ENCODE data around the gene RASA4.
"Not testable (repeated sequence)": the region's sequence is repeated elsewhere in the genome, so short reads cannot be mapped to it uniquely, and the experiment has no call there.

The RASA4 gene

DNA sequence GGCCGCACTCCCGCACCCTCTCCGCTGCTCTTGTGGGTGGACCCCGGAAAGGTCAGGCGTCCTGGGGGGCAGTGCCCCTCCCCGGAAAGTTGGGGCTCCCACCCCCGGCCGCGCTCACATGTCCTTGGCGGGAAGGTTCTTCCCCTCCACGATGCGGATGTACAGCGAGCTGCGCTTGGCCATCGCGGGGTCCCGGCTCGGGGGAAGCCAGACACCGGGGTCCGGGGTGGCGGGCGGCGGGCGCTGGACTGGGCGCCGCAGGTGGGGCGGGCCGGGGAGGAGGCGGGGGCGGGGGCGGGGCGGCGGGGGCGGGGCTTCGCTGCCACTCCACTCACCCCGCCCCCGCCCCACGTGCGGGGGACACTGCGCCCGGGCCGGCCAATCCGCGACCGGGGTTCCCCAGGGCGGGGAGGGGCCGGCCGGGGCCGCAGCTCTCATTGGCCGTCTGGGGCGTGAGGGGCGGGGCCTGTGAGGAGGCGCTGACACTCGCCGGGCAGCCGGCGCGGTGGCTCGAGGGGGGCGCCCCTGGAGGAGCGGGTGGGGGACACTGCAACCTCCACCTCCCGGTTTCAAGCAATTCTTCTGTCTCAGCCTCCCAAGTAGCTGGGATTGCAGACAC, at the start of gene RASA4:
Gene RASA4, minus strand, starts transcription at position 250 of the 619 bp plus-strand sequence. Its CDS starts 67 bp downstream, at position 183.
- not testable (repeated sequence) for DNase-seq

- DNase-seq: not testable (repeated sequence)
Observed at GRCh38 chr7:102664765-102665164, 48.2 kb upstream of the RASA4 start.

DNA sequence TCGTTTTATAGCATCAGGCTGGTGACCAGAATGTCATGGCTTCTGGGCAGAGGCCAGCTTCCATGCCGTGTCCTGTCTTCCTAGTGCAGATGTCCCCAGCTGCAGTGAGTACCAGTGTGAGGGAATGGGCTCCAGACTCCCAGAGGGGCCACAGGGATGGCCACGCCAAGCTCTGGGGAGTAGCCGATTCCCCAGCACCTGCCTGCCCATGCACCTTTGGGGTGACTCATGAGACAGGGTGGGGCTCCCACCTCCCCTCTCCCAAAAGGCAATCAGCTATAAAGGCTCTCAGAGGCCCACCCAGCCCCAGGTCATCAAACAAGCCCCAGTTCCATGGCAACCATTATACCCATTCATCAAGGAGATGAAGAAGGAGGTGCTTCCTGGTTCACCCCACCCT, 33.4 kb upstream of the RASA4 start, which contains the start of gene SPDYE2B:
Gene SPDYE2B, plus strand, starts transcription at position 396 of the 400 bp plus-strand sequence. CDS start 2,030 bp downstream, outside the sequence.
- DNase-seq: not testable (repeated sequence)

DNA sequence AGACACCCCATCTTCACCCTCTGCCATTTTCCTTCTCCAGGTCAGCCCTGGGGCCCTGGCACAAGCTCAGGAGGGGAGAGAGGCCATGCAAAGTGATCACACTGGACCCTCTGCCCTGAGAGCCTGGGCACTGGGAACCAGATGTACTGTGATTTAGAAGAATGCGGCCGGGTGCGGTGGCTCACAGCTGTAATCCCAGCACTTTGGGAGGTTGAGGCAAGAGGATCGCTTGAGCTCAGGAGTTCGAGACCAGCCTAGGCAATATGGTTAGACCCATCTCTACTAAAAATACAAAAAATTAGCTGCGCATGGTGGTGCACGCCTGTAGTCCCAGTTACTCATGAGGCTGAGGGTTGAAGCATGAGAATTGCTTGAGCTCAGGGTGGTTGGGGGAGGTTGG, 31.3 kb upstream of the RASA4 start:
- not testable (repeated sequence) for DNase-seq

DNA sequence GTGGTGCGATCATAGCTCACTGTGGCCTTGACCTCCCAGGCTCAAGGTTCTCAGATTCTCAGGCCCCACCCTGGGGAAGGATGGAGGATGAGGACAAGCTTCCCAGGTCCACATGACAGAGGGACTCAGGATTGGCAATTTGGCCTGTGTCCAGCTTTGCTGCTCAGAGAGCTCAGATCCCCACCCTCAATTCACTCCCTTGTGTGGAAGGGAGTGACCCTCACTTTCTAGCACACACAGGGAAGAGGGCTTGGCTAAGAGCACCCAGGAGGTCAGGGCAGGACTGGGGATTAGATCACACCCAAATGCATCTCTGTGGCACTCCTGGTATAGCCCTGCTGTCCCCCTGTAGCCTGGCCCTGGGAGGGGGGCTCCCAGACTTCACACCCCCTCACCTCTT, 26.8 kb upstream of the RASA4 start:
- not testable (repeated sequence) for DNase-seq

DNA sequence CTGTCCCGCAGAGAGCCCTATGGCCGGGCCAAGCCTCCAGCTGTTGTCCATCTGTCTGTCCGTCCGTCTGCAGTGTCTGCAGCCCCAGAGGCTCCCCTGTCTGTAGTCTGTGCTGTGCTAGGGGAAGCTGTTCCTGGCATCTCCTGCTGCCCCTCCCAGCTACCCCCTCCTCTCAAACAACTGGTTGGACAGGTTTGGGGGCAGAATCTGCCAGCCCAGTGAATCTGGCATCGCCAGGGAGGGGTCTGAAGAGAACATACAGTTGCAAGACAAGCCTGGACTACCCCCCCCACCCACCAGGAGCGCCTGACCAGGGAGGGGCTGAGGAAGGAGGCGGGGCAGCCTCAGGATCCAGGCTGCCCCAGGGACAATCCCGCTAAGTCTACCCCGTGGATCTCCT, 26.1 kb upstream of the RASA4 start, which contains the start of gene UPK3BL1:
Gene UPK3BL1, minus strand, starts transcription at position 101 of the 400 bp plus-strand sequence. Its CDS starts 50 bp downstream, at position 51.
- not testable (repeated sequence) for DNase-seq

DNA sequence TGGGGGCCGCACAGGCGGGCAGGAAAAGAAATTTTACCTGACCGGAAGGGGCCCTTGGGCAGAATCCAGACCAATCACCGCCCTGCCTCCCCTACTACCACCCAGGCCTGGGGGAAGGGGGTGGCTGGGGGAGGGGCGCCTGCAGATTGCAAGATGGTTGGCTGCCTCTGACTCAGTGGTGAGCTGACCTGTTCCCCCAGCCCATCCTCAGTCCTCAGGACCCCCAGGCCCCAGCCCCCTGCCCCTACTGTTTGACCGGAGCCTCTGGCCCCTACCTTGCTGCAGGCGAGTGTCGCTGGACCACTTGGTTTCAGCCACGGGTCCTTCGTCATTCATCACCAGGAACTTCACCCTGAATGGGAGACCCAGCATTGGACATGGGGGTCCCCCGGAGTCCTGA, 22.3 kb upstream of the RASA4 start:
- DNase-seq: not testable (repeated sequence)

DNA sequence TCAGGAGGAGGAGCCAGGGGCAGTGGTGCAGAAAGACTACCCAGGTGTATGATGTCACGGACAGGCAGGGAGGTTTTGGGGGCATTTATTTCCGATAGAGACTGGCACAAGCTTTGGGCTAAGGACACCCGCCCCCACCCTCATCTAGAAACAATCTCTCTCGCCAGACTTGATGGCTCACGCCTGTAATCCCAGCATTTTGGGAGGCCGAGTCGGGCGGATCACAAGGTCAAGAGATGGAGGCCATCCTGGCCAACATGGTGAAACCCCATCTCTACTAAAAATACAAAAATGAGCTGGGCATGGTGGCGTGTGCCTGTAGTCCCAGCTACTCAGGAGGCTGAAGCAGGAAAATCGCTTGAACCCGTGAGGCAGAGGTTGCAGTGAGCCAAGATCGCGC, 20.4 kb upstream of the RASA4 start:
- DNase-seq: not testable (repeated sequence)

DNA sequence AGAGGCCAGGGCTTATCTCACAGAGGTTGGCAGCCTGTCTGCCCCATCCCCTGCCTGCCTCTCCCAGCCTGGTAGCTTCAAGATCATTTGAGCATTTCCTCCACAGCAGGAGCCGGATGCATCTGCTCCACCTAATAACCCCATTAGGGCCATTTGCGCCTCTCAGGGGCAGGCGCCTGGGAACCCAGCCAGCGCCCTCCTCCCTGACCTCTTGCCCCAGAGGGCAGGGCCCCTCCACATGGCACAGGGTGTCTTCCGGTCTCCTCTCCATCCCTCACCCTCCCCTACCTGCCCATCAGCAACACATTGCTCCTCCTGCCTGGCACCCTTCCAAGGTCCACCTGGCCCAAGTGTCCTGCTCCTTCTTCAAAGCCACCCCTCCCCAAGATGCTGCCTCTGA, 18.8 kb upstream of the RASA4 start:
- not testable (repeated sequence) for DNase-seq

DNA sequence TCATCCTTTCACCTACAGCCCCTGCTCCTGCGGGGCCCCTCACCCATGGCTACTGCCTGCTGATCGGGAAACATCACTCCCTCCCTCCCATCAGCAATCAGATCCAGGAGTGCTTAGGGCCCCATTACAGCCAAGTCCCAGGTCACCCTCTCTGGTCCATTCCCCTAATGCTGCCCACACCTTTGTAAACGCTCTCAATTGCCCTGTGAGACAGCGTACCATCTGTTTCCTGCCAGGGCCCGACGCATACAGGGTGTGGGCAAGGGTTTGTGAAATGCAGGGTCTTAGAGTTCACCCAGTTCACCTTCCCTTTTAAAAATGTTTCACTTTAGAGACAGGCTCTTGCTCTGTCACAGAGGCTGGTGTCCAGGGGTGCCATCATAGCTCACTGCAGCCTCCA, 17.7 kb upstream of the RASA4 start:
- not testable (repeated sequence) for DNase-seq

GRCh38 chr7:102630622-102631021, 14.1 kb upstream of the RASA4 start:
- not testable (repeated sequence) for DNase-seq

GRCh38 chr7:102627271-102627904, 10.8 kb upstream of the RASA4 start:
- DNase-seq: not testable (repeated sequence)

DNA sequence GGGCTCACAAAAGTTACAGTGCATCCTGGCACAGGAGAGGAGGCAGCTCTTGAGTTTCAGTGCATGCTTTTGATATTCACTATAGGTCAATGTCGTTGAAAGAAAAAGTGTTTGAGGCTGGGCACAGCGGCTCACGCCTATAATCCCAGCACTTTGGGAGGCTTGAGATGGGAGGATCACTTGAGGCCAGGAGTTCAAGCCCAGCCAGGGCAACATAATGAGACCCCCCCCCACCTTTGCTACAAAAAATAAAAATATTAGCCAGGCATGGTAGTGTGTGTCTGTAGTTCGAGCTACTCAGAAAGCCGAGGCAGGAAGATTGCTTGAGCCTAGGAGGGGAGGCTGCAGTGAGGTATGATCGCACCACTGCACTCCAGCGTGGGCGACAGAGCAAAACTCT, 1.6 kb upstream of the RASA4 start:
- not testable (repeated sequence) for DNase-seq

DNA sequence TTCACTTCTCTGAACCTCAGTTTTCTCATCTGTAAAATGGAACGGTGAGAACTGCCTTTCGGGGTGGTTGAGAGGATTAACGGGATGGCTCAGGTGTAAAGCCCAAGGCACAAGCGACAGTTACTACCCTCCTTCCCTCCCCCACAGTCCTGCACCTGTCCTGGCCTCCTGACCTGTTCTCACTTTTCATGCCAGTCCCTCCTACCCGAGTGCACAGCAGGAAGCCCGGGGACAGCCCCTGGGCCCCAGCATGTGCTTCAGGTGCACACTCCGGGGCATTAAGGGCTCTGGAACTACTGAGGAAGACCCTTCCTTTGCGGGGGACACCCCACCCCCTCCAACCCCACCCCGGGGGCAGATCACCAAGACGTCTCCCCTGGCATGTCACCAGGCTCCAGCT, 626 bp downstream of the RASA4 start:
- DNase-seq: not testable (repeated sequence)

DNA sequence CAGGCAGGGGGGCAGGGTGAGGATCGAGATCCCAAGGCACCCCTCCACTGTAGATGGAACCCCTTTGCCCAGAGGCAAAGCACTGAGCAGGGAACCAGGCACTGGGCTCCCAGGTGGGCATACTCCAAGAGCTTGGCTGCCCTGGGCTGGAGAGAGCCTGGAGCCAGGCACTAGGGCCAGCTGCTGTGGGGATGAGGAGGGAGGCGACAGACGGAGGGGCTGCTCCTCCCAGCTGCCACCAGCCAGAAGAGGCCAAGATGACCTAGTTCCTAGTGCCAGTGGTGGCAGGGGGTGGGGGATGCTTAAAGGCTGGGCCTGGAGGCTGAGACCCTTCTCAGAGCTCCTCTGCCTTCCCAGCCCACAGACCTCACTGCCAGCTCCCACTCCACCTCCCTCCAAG, 1.7 kb downstream of the RASA4 start:
- DNase-seq: not testable (repeated sequence)

DNA sequence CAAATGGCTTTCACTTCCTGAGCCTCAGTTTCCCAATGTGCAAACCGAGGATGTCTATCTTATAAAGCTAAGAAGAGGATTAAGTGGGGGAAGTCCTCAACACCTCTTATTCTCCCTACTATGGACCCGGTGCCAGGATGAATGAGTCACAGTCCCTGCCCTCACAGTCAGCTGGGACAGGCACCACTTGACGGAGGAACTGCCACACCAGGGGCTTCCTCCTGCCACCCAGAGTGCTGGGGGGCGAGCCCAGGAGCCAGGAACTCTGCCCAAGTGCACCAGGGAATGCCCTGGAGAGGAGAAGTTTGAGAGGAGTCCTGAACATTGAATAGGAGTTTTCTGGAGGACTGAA, 2.2 kb downstream of the RASA4 start:
- DNase-seq: not testable (repeated sequence)

- not testable (repeated sequence) for DNase-seq
Observed at GRCh38 chr7:102613575-102614345, 2.8 kb downstream of the RASA4 start.

GRCh38 chr7:102611675-102612325, 4.8 kb downstream of the RASA4 start:
- DNase-seq: not testable (repeated sequence)

- DNase-seq: not testable (repeated sequence)
Observed at GRCh38 chr7:102611013-102611674, 5.4 kb downstream of the RASA4 start.

DNA sequence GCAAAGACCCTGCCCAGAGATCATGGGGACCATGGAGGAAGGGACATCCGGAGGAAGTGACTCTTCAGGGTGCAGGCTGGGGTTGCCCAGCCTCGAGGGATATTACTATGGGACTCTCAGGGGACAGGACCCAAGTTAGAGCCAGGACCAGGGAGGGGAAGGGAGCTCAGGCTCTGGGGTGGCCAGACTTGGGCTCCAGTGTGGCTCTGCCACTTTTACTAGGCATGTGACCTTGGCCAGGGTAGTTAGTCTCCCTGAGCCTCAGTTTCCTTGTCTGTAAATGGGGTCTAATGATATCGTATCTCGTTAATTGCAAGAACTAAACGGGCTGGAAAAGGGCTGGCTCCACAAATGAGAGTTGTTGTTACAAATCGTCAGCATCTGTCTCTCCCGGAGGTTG, 6.1 kb downstream of the RASA4 start:
- not testable (repeated sequence) for DNase-seq

- not testable (repeated sequence) for DNase-seq
Observed at GRCh38 chr7:102609734-102610133, 6.8 kb downstream of the RASA4 start.
